GM23338 (cell line): Measurements from ENCODE around the gene BAG5. TPM values are rescaled to one million over a fixed set of nuclear protein-coding genes. Genes with fewer than 3 reads are reported as not detected.

Source experiments
- ATAC-seq: fragments of 200-7000 bp; cut with Tn5 transposase; 3 replicates; pipeline ENCODE4 v1.9.1; 2020
- DNase-seq: peaks from one replicate; pipeline ENCODE4 v3.0.0-alpha.2; 2015; ENCODE audit warnings: low spot score
- H2AFZ ChIP-seq: fragments of 200-600 bp; sonication (generic); 2 replicates; pipeline ENCODE4 v1.8.0; 2016; ENCODE audit warnings: antibody characterized with exemption, mild to moderate bottlenecking, moderate library complexity
- H3F3A ChIP-seq: fragments of 200-600 bp; sonication (generic); replicated peaks from 2 replicates; pipeline ENCODE4 v1.8.0; 2017; ENCODE audit warnings: antibody characterized with exemption, mixed run types, low read depth
- H3K27ac ChIP-seq: fragments of 200-600 bp; sonication (generic); 2 replicates; pipeline ENCODE4 v1.6.1; 2016; ENCODE audit warnings: low read depth
- H3K27me3 ChIP-seq: fragments of 200-600 bp; sonication (generic); 2 replicates; pipeline ENCODE4 v1.8.0; 2016; ENCODE audit warnings: mild to moderate bottlenecking, mixed run types, moderate library complexity; ENCODE audit not compliant: insufficient read depth
- H3K36me3 ChIP-seq: fragments of 200-600 bp; sonication (generic); 2 replicates; pipeline ENCODE4 v1.8.0; 2016; ENCODE audit warnings: mild to moderate bottlenecking; ENCODE audit not compliant: insufficient read depth
- H3K4me1 ChIP-seq: fragments of 200-600 bp; sonication (generic); 2 replicates; pipeline ENCODE4 v1.8.0; 2016; ENCODE audit warnings: mild to moderate bottlenecking, moderate library complexity; ENCODE audit not compliant: insufficient read depth
- H3K4me2 ChIP-seq: fragments of 200-600 bp; sonication (generic); 2 replicates; pipeline ENCODE4 v1.7.1; 2017; ENCODE audit warnings: mixed run types
- H3K4me3 ChIP-seq: fragments of 200-600 bp; sonication (generic); 2 replicates; pipeline ENCODE4 v1.6.1; 2016; ENCODE audit warnings: mixed run types
- H3K79me2 ChIP-seq: fragments of 200-600 bp; sonication (generic); replicated peaks from 2 replicates; pipeline ENCODE4 v1.8.0; 2017; ENCODE audit warnings: mild to moderate bottlenecking; ENCODE audit not compliant: insufficient read depth
- H3K9me2 ChIP-seq: fragments of 200-600 bp; sonication (generic); 2 replicates; pipeline ENCODE4 v1.8.0; 2017; ENCODE audit not compliant: insufficient read depth
- H4K20me1 ChIP-seq: fragments of 200-600 bp; sonication (generic); replicated peaks from 2 replicates; pipeline ENCODE4 v1.8.0; 2017; ENCODE audit warnings: mild to moderate bottlenecking; ENCODE audit not compliant: insufficient read depth
- H3K27ac Mint-ChIP-seq: 2 replicates; pipeline ENCODE4 v1.8.0; 2020; ENCODE audit warnings: inconsistent platforms, mild to moderate bottlenecking, moderate library complexity, mixed read lengths
- H3K27me3 Mint-ChIP-seq: 3 replicates; pipeline ENCODE4 v1.8.0; 2022; ENCODE audit warnings: low read depth, mild to moderate bottlenecking, moderate library complexity, mixed read lengths, inconsistent platforms; ENCODE audit not compliant: insufficient read depth, poor library complexity
- H3K36me3 Mint-ChIP-seq: 3 replicates; pipeline ENCODE4 v1.8.0; 2021; ENCODE audit warnings: low read depth, mild to moderate bottlenecking, inconsistent platforms, moderate library complexity, mixed read lengths
- H3K4me1 Mint-ChIP-seq: 3 replicates; pipeline ENCODE4 v1.8.0; 2020; ENCODE audit warnings: mild to moderate bottlenecking, inconsistent platforms, mixed read lengths
- H3K4me3 Mint-ChIP-seq: 3 replicates; pipeline ENCODE4 v1.8.0; 2021; ENCODE audit warnings: moderate library complexity, mild to moderate bottlenecking, inconsistent platforms, mixed read lengths
- H3K9me3 Mint-ChIP-seq: 3 replicates; pipeline ENCODE4 v1.8.0; 2020; ENCODE audit warnings: moderate library complexity, mild to moderate bottlenecking, inconsistent platforms, mixed read lengths
- CREB1 ChIP-seq: fragments of 250-450 bp; sonication (Bioruptor Pico); IDR thresholded peaks from 2 replicates; pipeline ENCODE4 v1.5.0; 2020; ENCODE audit warnings: low read depth, mild to moderate bottlenecking, moderate library complexity
- CTCF ChIP-seq, 2 experiments: fragments of 200-600 bp in 1 of 2; sonication (generic) in 1 of 2; conservative IDR thresholded peaks; 2 replicates each; pipeline versions ENCODE4 v1.5.1 to v1.6.1; 2016 to 2017; ENCODE audit warnings: antibody characterized with exemption in 2 of 2, low read depth in 2 of 2, mild to moderate bottlenecking in 2 of 2, moderate library complexity in 1 of 2
- ETS1 ChIP-seq: IDR thresholded peaks from 2 replicates; pipeline ENCODE4 v1.6.1; 2016; ENCODE audit warnings: antibody characterized with exemption
- EZH2phosphoT487 ChIP-seq: fragments of 200-600 bp; sonication (generic); IDR thresholded peaks from one replicate; pipeline ENCODE4 v1.8.1; 2018; ENCODE audit warnings: antibody characterized with exemption; ENCODE audit not compliant: unreplicated experiment
- JUNB ChIP-seq: IDR thresholded peaks from one replicate; pipeline ENCODE4 v1.6.1; 2016; ENCODE audit warnings: antibody characterized with exemption; ENCODE audit not compliant: unreplicated experiment
- NANOG ChIP-seq: IDR thresholded peaks from 2 replicates; pipeline ENCODE4 v1.6.1; 2016; ENCODE audit warnings: antibody characterized with exemption, borderline replicate concordance
- POLR2AphosphoS5 ChIP-seq: IDR thresholded peaks from 2 replicates; pipeline ENCODE4 v1.6.1; 2016; ENCODE audit warnings: antibody characterized with exemption, low read depth
- REST ChIP-seq: IDR thresholded peaks from one replicate; pipeline ENCODE4 v1.6.1; 2018; ENCODE audit warnings: antibody characterized with exemption; ENCODE audit not compliant: unreplicated experiment
- ZNF331 ChIP-seq: fragments of 250-450 bp; sonication (Bioruptor Pico); IDR thresholded peaks from 2 replicates; pipeline ENCODE4 v1.5.0; 2020; ENCODE audit warnings: low read depth, mild to moderate bottlenecking, moderate library complexity
- ZNF462 ChIP-seq: fragments of 250-450 bp; sonication (Bioruptor Pico); IDR thresholded peaks from 2 replicates; pipeline ENCODE4 v1.5.0; 2020; ENCODE audit warnings: mild to moderate bottlenecking, moderate library complexity
- polyA plus RNA-seq: library from polyadenylated mRNA; unstranded; fragments of >200 nt; fragmentation: Nextera tagmentation; extraction: Ambion mirVana; gene quantifications from 2 replicates; pipeline ENCODE4 v1.2.1, GENCODE V29; 2016
- total RNA-seq: library from RNA; depleted of rRNA; stranded (reverse); fragments of >200 nt; shearing (Covaris generic); gene quantifications from 2 replicates; pipeline ENCODE4 v1.2.3, GENCODE V29; 2014

Gene BAG5
- total and polyA plus RNA-seq, 2 experiments from 2014 or later = 21.1 to 29.2 TPM

- no peak overlapping the region for H3K4me3 Mint-ChIP-seq
- no peak for ATAC-seq
- no peak for DNase-seq
- H3K27me3 Mint-ChIP-seq = peaks cover 11% of the 10 kb centered on the region
- Histone ChIP-seq H3K79me2 (no peaks in the 10 kb centered on the region), H3K27me3 (no peaks in the 10 kb centered on the region), H3K4me1 (peaks cover 8% of the 10 kb centered on the region), H2AFZ (no peak overlapping the region), H3K4me2 (no peak overlapping the region), H3K9me2 (no peaks in the 10 kb centered on the region), H3K27ac (no peak overlapping the region), H3F3A (0 out of 2 replicates have a peak, but pooled peaks cover 3% of the 10 kb centered on the region), H3K36me3 (no peaks in the 10 kb centered on the region), H3K4me3 (no peak overlapping the region), H4K20me1 (no peaks in the 10 kb centered on the region)
- no peaks in the 10 kb centered on the region for H3K9me3 Mint-ChIP-seq
- no peaks in the 10 kb centered on the region for H3K36me3 Mint-ChIP-seq
- peaks cover 8% of the 10 kb centered on the region; the same call in 1 of the 3 replicates for H3K4me1 Mint-ChIP-seq
- no peak overlapping the region for H3K27ac Mint-ChIP-seq
- TF ChIP-seq JUNB (no peak), CREB1 (no peak), EZH2phosphoT487 (no peak), NANOG (no peak), POLR2AphosphoS5 (no peak), ZNF331 (CRISPR knock-in tag) (no peak), REST (no peak), ETS1 (no peak), ZNF462 (CRISPR knock-in tag) (no peak), CTCF (conservative IDR thresholded peaks at IDR 0.05; ENCODE audit: low read depth in 2 of 2) (no peak)
These were observed 14.5 kb downstream of the BAG5 start for GRCh38 chr14:103547941-103548462.
